HG02610 (cell line): ENCODE data around the gene ZNF765.
"Not testable (repeated sequence)": the region's sequence is repeated elsewhere in the genome, so short reads cannot be mapped to it uniquely, and the experiment has no call there.

Experiments used
- ATAC-seq: cut with Tn5 transposase; IDR thresholded peaks from one replicate; pipeline ENCODE4 v1.9.1; 2021; ENCODE audit warnings: mild to moderate bottlenecking, moderate library complexity; ENCODE audit not compliant: unreplicated experiment

ZNF765 gene

DNA sequence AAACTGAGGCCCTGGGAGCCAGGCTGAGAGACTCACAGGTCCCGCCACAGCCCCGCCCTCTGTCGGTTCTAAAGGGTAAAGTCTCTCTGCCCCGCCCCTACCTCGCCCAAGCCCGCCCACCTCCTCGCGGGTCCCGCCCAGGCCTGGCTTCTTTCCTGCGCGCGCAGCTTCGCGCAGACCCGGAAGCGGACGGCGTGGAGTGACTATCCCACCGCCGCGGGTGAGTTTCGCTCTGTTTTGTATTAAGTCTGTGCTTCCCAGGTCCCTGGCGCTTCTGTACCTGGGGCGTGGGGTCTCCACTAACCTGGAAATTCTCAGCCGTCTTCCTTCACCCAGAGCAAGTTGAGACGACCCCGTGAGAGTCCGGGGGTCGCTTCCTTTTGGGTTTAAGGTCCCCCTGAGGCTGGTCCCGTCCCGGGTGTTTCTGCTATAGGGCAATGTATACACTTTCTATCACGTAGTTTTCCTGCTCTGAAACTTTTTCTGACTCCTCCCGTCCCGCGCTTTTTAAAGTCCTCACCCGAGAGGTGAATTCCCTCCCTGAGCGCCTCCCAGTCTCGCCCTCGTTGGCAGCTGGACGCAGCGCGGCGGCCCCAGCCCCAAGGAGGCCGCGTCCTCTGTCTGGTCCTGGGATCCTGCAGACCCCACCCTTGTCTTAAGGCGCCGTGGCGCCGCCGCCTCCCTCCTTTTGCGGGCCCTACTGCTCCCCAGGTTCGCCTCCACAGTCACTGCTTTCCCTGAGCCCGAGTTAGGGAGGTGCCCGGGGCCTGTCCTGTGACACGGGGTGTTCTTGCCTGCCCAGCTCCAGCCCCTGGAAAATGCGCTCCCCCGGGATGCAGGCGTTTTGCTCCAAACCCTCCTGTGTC, at the start of gene ZNF765:
TSS of gene ZNF765 (plus strand) at position 176 of the 866 bp plus-strand sequence. CDS start 2,867 bp downstream, outside the sequence.
- ATAC-seq, result peak; percentile 93

DNA sequence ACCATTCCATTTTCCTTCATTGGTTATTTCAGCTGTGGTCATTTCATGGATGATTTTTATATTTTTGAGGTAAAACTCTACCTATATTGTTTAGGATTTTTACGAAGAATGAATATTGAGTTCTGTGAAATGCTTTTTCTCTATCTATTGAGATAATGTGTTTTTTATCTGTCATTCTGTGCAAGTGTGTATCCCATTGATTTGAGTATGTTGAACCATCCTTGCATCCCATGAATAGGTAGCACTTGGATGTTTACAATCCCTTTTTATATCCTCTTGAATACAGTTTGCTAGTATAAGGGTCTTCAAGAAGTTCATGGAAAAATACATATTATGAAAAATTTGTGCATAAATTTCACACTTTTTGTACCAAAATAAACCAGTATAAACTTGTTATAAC, 39.2 kb upstream of the ZNF765 start:
- ATAC-seq, result no peak

DNA sequence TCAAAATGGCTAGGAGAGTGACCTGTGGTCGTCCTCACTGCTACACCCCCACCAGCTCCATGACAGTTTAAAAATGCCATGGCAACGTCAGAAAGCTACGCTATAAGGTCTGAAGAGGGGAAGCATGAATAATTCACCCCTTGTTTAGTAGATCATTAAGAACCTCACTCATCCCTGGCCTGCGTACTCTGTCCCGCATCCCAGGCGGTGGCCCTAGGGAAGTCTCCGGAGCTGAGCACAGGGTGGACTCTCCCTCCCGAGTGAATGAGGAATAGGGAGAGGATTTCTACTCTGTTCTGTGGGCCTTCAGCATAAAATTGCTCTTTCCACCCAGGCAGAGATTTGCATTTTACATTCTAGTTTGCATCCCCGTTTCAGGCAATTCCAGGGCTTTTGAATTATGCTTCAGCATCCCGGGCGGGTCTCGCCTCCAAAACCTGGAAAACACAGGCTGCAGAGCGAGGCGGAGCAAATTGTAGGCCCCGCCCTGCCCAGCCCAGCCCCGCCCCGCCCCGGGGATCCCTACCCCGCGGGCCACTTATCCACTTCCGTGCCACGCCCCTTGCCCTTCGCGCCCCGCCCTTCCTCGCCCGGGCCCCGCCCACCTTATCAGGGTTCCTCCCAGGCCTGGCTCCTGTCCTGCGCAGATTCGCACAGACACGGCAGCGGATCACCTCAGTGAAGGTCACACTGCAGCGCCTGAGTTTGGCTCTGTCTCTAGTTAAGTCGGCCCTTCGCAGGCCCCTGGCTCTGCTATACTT, 36.9 kb upstream of the ZNF765 start:
- no peak for ATAC-seq

DNA sequence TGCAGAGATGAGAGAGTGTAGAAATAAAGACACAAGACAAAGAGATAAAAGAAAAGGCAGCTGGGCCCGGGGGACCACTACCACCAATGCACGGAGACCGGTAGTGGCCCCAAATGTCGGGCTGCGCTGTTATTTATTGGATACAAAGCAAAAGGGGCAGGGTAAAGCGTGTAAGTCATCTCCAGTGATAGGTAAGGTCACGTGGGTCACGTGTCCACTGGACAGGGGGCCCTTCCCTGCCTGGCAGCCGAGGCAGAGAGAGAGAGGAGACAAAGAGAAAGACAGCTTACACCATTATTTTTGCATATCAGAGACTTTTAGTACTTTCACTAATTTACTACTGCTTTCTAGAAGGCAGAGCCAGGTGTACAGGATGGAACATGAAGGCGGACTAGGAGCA, 34.9 kb upstream of the ZNF765 start:
- ATAC-seq, result not testable (repeated sequence)

DNA sequence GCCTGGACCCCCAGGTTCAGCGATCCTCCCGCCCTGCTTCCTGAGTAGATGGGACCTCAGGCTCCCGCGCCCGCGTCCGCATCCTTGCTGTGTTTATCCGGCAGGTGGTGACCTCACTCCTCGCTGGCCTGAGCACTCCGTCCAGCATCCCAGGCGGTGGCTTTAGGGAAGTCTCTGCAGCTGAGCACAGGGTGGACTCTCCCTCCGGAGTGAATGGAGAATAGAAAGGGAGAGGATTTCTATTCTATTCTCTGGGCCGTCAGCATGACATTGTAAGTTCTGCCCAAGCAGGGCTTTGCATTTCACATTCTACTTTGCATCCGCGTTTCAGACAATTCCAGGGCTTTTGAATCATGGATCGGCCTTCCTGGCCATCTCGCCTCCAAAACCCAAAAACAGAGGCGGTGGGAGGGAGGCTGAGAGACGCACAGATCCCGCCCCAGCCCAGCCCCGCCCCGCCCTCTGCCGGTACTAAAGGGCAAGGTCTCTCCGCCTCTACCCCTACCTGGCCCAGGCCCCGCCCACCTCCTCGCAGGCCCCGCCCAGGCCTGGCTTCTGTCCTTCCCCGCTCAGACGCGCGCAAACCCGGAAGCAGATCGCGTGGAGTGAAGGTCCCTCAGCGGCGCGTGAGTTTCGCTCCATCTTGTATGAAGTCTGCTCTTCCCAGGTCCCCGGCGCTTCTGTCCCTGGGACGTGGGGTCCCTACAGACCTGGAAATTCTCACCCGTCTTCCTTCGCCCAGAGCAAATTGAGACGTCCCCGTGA, 29.6 kb upstream of the ZNF765 start, which contains the start of gene ZNF525:
TSS of gene ZNF525 (plus strand) at position 572 of the 765 bp plus-strand sequence. CDS start 6,577 bp downstream, outside the sequence.
- peak; percentile 98 for ATAC-seq

DNA sequence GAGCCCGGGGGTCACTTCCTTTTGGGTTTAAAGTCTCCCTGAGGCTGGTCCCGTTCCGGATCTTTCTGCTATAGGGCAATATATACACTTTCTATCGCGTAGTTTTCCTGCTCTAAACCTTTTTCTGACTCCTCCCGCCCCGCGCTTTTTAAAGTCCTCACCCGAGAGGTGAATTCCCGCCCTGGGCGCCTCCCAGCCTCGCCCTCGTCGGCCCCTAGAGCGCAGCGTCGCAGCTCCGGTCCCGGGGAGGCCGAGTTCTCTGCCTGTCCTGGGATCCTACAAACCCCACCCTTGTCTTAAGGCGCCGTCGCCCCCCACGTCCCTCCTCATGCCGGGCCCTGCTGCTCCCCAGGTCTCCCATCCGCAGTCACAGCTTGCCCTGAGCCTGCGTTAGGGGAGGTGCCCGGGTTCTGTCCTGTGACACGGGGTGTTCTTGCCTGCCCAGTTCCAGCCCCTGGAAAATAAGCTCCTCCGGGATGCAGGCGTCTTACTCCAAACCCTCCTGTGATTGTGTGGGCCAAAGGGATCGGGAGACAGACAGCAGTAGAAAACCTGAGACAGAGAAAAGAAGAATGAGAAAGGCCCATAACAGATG, 29.0 kb upstream of the ZNF765 start:
- peak; percentile 34 for ATAC-seq

DNA sequence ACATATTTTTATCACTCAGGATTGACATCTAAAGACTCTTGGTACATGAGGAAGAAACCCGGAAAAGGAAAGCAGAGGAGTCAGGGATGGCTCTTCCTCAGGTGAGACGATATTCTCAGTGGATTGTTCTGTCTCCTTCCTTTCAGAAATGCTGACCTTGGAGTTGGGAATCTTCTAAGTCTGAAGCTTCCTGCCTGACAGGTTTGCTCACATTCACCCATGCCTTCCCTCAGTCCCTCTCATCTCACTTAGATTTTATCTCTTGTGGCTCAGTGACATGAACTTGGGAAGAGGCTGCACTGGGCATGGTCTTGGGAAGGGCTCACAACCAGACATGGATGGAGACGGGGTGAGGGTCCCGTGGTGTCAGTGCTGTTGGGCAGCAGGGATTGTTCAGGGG, 22.8 kb upstream of the ZNF765 start:
- no peak for ATAC-seq

DNA sequence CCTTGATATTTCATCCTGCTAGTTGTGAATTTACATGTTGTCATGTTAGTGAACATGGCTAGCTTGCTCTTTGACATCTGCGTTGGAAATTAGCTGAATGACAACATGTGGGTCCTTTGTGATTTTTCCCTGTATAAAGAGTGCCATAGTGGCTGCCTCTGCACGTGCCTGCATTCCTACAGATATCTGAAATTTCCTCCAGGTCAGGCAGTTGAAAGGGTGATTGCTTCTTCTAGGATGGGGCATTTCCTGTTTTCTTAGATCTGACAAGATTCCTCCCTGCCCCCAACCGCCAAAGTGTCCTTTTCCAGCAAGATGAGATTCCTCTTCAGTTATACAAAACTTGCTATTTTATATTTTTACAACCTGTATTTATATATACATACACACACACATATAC, 20.7 kb upstream of the ZNF765 start:
- ATAC-seq, result no peak

DNA sequence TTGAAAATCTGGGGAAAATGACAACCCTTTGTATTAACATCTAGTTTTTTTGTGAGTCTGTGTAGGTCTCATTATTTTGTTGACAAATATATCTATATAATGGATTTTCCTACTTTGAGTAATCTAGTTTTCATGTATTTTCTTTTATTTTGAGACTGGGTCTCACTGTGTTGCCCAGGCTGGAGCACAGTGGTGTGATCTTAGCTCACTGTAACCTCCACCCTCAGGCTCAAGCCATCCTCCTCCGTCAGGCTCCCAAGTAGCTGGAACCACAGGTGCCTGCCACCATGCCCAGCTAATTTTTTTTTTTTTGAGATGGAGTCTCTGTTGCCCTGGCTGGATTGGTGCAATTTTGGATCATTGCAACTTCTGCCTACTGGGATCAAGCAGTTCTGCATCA, 20.2 kb upstream of the ZNF765 start:
- ATAC-seq, result no peak

DNA sequence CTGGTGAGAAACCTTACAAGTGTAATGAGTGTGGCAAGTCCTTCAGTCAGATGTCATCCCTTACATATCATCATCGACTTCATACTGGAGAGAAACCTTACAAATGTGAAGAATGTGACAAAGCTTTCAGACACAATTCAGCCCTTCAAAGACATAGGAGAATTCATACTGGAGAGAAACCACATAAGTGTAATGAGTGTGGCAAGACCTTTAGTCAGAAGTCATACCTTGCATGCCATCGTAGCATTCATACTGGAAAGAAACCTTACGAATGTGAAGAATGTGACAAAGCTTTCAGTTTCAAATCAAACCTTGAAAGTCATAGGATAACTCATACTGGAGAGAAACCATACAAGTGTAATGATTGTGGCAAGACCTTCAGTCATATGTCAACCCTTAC, 13.6 kb upstream of the ZNF765 start:
- no peak for ATAC-seq

DNA sequence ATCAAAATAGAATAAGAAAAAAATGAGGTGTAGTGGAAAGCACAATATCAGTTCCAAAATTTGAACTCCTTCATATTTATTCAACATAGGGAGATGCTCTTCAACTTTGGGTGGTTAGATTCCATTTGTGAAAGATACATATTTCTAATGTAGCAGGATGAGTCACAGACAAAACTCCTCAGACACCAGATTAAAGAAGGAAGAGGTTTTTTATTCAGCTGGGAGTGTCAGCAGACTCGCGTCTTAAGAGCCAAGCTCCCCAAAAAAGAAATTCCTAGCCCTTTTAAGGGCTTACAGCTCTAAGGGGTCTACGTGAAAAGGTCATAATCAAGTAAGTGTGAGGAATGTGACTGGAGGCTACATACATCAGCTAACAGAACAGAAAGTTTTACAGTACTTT, 6.8 kb upstream of the ZNF765 start:
- no peak for ATAC-seq

DNA sequence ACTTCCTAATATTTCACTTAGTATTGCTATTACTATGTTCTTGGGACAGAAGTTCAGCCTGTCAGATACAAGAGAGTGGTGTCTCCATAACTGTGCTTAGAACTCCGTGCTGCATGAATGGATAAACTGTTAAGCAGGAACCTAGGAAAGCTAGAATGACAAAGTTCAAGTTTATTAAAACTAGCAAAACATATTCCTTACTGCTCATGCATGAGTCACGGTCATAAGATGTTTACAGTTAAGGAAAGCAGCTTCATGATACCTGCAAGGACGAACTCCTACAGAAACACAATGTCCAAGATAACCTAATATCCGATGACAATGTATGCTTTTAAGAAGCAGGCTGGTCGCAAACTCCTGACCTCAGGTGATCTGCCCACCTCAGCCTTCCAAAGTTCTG, 6.0 kb upstream of the ZNF765 start:
- ATAC-seq, result no peak

DNA sequence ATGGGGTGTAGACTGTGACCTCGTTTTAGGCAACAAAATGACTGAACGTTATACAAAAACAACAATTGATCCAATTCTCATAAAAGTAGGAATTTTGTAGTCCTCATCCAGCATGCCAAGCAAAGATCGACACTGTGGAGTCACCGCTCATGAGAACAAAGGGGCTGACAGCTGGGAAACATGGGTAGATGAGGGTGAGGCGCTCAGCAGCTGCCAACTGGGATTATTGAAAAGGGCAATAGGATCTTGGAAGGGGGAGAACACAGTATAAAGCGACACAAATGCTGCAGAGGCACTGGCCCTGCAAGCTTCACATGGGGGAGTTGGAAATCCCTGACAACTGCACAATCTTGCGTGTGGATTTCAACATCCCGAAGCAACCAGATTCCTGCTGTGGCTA, 5.4 kb upstream of the ZNF765 start:
- ATAC-seq, result no peak

DNA sequence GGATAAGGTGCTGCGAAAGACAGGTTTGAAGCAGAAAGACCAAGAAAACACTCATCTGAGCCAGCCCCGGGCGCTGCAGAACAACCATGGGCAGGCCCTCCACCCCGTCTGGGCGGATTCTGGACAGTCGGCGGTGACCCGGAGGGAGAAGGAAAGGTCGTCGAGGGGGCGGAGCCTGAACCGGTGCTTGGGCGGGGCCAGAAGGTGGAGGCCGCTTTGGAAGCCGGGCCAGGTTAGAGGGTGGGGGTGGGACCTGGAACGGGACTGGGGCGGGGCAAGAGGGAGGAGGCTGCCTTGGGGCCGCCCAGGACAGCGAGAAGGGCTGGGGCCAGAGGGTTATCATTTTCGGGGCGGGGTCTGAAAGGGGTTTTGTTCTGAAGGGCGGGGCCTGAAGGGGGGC, 5.0 kb upstream of the ZNF765 start:
- no peak for ATAC-seq

DNA sequence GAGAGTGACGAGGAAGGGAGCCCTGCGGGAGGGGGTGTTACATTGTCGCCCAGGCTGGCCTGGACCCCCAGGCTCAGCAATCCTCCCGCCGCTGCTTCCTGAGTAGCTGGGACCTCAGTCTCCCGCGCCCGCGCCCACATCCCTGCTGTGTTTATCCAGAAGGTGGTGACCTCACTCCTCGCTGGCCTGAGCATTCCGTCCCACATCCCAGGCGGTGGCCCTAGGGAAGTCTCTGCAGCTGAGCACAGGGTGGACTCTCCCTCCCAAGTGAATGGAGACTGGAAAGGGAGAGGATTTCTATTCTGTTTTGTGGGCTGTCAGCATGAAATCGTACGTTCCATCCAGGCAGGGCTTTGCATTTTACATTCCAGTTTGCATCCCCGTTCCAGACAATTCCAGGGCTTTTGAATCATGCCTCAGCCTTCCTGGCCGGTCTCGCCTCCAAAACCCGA, 401 bp upstream of the ZNF765 start:
- ATAC-seq, result no peak

DNA sequence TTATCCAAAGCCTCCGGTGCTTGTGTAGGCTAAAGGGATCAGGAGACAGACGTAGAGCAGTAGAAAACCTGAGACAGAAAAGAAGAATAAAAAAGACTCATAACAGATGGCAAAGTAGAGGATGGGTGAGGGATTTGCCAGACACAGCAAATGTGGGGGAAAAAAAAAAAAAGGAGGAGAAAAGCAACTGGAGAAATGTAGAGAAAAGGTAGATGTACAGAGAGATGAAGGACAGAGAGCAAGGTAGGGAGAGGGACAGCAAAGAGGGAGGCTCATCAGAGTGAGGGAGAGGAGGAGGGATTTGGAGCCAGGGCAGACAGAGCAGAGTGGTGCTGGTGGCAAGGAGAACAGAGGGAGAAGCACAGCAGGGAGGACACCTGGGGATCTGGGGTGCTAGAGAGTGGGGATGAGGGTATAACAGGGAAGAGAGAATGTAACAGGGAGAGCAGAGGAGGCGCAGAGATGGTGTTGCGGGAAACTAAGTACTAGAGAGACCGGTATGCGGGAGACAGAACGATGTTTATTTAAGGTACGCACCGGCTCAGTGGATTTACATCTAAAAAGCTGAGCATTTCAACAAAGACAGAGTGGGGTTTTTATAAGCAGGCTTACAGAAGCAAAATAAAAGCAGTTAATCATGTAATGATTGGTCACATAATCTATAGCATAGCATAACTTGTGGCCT, 1.0 kb downstream of the ZNF765 start:
- ATAC-seq, result not testable (repeated sequence)

DNA sequence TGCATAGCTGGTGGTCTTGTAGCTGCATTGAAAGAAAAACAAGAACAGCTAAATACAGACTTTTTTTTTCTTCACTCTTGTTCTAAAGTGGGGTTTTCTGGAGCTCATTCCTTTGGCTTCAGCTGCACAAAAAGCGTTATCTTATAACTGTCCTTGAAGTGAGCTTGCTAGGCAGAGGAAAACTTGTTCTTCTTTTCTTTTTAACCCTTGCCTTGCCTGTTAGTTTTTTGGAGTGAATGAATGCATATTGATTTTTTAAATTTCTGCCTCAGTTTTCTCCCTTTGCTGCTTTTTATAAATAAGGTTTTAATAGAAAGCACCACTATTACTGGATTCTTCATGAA, 1.5 kb downstream of the ZNF765 start:
- no peak for ATAC-seq

DNA sequence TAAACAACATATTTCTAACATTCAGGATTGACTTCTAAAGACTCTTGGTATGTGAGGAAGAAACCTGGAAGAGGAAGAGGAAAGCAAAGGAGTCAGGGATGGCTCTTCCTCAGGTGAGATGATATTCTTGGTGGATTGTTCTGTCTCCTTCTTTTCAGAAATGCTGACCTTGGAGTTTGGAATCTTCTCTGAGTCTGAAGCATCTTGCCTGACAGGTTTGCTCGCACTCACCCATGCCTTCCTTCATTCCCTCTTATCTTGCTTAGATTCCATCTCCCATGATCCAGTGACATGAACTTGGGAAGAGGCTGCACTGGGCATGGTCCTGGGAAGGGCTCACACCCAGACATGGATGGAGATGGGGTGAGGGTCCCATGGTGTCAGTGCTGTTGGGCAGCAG, 3.0 kb downstream of the ZNF765 start:
- ATAC-seq, result not testable (repeated sequence)

DNA sequence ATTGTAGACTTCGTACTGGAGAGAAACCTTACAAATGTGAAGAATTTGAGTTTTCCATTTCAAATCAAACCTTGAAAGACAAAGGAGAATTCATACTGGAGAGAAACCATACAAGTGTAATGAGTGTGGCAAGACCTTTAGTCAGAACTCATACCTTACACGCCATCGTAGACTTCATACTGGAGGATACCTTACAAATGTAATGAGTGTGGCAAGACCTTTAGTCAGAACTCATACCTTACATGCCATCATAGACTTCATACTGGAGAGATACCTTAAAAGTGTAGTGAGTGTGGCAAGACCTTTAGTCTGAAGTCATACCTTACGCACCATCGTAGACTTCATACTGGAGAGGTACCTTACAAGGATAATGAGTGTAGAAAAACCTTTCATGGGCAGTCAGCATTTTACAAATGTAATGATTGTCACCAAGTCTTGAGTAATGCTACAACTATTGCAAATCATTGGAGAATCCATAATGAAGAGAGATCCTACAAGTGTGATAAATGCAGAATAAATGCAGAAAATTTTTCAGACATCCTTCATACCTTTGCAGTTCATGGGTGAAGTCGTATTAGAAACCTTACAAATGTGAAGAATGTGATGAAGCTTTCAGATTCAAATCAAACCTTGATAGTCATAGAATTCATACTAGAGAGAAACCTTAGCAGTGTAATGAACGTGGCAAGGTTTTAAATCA, 14.7 kb downstream of the ZNF765 start:
- ATAC-seq, result no peak
